Measurements from ENCODE around the gene LRP1B.

Gene LRP1B

DNA sequence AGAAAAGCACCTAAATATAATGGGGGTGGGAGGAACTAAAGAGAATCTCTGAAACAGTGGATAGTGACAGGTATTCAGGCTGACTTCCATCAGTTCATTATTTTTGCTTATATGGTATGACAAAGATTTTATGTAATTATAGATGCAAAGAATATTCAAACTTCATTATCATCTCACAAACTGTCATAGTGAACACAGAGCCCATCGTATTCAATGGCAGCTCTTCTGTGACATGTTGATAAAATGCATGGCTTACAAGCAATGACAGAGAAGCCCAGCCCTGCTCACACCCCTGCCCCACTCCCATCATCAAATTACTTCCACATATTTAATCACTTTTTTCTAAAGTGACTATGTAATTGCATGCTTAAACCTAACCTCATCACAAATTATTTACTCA lies 904.3 kb downstream of the LRP1B start:
- no peak overlapping the region for H3K9ac ChIP-seq (ENCODE audit: low read depth, low read length, poor library complexity, severe bottlenecking)
- no peaks in the 10 kb centered on the region for H3F3A ChIP-seq (ENCODE audit: low read depth)
- TF ChIP-seq EZH2phosphoT487 (IDR thresholded peaks at IDR 0.05; ENCODE audit: borderline replicate concordance) = no peak
- TF ChIP-seq, protein P1, sequence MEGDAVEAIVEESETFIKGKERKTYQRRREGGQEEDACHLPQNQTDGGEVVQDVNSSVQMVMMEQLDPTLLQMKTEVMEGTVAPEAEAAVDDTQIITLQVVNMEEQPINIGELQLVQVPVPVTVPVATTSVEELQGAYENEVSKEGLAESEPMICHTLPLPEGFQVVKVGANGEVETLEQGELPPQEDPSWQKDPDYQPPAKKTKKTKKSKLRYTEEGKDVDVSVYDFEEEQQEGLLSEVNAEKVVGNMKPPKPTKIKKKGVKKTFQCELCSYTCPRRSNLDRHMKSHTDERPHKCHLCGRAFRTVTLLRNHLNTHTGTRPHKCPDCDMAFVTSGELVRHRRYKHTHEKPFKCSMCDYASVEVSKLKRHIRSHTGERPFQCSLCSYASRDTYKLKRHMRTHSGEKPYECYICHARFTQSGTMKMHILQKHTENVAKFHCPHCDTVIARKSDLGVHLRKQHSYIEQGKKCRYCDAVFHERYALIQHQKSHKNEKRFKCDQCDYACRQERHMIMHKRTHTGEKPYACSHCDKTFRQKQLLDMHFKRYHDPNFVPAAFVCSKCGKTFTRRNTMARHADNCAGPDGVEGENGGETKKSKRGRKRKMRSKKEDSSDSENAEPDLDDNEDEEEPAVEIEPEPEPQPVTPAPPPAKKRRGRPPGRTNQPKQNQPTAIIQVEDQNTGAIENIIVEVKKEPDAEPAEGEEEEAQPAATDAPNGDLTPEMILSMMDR (conservative IDR thresholded peaks at IDR 0.05; ENCODE audit: low read length) = no peak
- no peaks in the 10 kb centered on the region for H3K79me2 ChIP-seq (ENCODE audit: insufficient read depth, low read length)
- H2AFZ ChIP-seq (ENCODE audit: low read length) = no peak overlapping the region
- no peaks in the 10 kb centered on the region for H3K4me1 ChIP-seq (ENCODE audit: insufficient read depth, low read length, poor library complexity, severe bottlenecking)
- no peak overlapping the region for H3K4me3 ChIP-seq (ENCODE audit: low read length, poor library complexity, severe bottlenecking)
- H3K36me3 ChIP-seq (ENCODE audit: insufficient read depth, low read length) = no peaks in the 10 kb centered on the region
- H3K27me3 ChIP-seq (ENCODE audit: insufficient read depth, low read length, poor library complexity, severe bottlenecking) = no peaks in the 10 kb centered on the region
- H3K9me2 ChIP-seq (replicated peaks; ENCODE audit: low read depth, low read length) = no peaks in the 10 kb centered on the region
- H3K9me3 ChIP-seq (ENCODE audit: insufficient read depth, low read depth, low read length) = no peaks in the 10 kb centered on the region
- no peak overlapping the region for H3K4me2 ChIP-seq (ENCODE audit: low read depth, low read length, poor library complexity, severe bottlenecking)
- no peaks in the 10 kb centered on the region for H4K20me1 ChIP-seq (ENCODE audit: insufficient read depth, low read length, poor library complexity, severe bottlenecking)

DNA sequence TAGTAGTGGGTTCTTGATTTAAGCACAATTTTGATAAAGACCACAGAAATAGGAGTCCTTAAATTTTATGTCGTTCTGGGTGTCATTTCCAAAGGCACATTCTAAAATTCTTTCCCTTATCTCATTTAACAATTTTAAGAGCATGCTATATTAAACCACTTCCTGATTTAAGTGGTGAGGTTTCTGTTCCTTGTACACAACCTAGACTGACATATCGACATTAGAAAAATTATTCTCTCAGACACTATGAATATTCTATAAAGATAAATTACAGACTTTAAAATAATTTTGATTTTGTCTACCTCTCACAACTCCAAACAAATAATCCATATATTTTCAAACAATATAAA lies 923.8 kb downstream of the LRP1B start:
- H3K36me3 ChIP-seq (ENCODE audit: insufficient read depth, low read length) = no peaks in the 10 kb centered on the region
- H3K79me2 ChIP-seq (ENCODE audit: insufficient read depth, low read length) = no peaks in the 10 kb centered on the region
- no peaks in the 10 kb centered on the region for H3K4me1 ChIP-seq (ENCODE audit: insufficient read depth, low read length, poor library complexity, severe bottlenecking)
- no peak overlapping the region for H3K4me2 ChIP-seq (ENCODE audit: low read depth, low read length, poor library complexity, severe bottlenecking)
- no peaks in the 10 kb centered on the region for H3K27me3 ChIP-seq (ENCODE audit: insufficient read depth, low read length, poor library complexity, severe bottlenecking)
- H3K4me3 ChIP-seq (ENCODE audit: low read length, poor library complexity, severe bottlenecking) = no peak overlapping the region
- H3K9ac ChIP-seq (ENCODE audit: low read depth, low read length, poor library complexity, severe bottlenecking) = no peak overlapping the region
- no peak for TF ChIP-seq EZH2phosphoT487 (IDR thresholded peaks at IDR 0.05; ENCODE audit: borderline replicate concordance)
- TF ChIP-seq, protein P1 (conservative IDR thresholded peaks at IDR 0.05; ENCODE audit: low read length) = no peak
- no peaks in the 10 kb centered on the region for H3K9me3 ChIP-seq (ENCODE audit: insufficient read depth, low read depth, low read length)
- H4K20me1 ChIP-seq (ENCODE audit: insufficient read depth, low read length, poor library complexity, severe bottlenecking) = no peaks in the 10 kb centered on the region
- H2AFZ ChIP-seq (ENCODE audit: low read length) = no peak overlapping the region
- H3F3A ChIP-seq (ENCODE audit: low read depth) = no peaks in the 10 kb centered on the region
- H3K9me2 ChIP-seq (replicated peaks; ENCODE audit: low read depth, low read length) = no peaks in the 10 kb centered on the region

DNA sequence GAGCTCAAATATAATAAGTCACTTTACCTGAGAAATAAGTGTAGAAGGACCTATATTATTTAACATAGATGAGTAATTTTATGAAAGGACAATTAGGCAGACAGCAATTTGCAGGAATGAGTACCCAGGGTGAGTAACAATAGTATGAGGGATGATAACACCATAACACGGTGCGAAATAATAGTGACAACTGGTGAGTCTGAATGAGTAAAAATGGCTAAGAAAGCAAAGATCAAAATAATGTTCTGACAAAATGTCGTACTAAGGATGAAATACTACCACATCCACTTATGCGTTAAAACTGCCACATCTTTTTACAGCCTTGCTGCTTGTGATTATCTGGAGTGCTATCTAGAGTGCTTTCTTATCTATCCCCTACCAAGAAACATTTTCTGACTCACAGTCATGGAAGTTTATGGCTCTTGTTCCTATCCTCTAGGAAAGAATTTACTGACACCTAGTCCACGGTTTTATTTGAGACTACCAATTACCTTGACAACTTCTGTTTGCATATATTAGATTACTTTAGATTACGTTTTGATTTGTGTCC lies 929.7 kb downstream of the LRP1B start:
- no peak overlapping the region for H3K4me2 ChIP-seq (ENCODE audit: low read depth, low read length, poor library complexity, severe bottlenecking)
- no peaks in the 10 kb centered on the region; the same call in 1 of the 2 replicates for H3K9me3 ChIP-seq (ENCODE audit: insufficient read depth, low read depth, low read length)

More for the DNA sequence above, 929.7 kb downstream of the LRP1B start:
- Histone ChIP-seq H3K4me1 (ENCODE audit: insufficient read depth, low read length, poor library complexity, severe bottlenecking) (no peaks in the 10 kb centered on the region), H3K79me2 (ENCODE audit: insufficient read depth, low read length) (no peaks in the 10 kb centered on the region), H3K9me2 (replicated peaks; ENCODE audit: low read depth, low read length) (no peaks in the 10 kb centered on the region), H2AFZ (ENCODE audit: low read length) (no peak overlapping the region), H3K4me3 (ENCODE audit: low read length, poor library complexity, severe bottlenecking) (no peak overlapping the region), H3K36me3 (ENCODE audit: insufficient read depth, low read length) (no peaks in the 10 kb centered on the region), H4K20me1 (ENCODE audit: insufficient read depth, low read length, poor library complexity, severe bottlenecking) (no peaks in the 10 kb centered on the region), H3F3A (ENCODE audit: low read depth) (no peaks in the 10 kb centered on the region), H3K9ac (ENCODE audit: low read depth, low read length, poor library complexity, severe bottlenecking) (no peak overlapping the region), H3K27me3 (ENCODE audit: insufficient read depth, low read length, poor library complexity, severe bottlenecking) (no peaks in the 10 kb centered on the region)
- no peak for TF ChIP-seq EZH2phosphoT487 (IDR thresholded peaks at IDR 0.05; ENCODE audit: borderline replicate concordance)
- TF ChIP-seq, protein P1 (conservative IDR thresholded peaks at IDR 0.05; ENCODE audit: low read length) = no peak
